ENCODE measurements around the gene BZW2.
A peak's percentile ranks its signal among the peaks of the same experiment; 100 is the strongest.

BZW2 gene

DNA sequence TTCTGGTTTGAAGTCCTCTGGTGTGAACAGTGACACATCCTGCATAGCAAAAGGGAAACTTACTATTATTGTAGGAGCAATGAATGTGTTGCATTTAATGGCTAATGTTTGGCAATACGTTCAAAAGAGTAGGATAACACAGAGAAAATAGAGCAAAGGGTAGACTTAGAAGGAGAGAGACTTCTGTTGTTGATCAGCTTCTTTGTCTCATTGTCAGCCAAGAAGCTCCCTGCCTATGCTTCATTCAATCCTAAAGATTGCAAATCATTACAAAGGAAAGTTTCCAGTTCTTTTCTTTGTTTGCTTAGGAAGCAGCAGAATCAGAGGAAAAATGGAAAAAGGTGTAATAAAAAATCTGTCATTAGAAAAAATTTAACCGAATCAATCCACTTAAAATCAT lies 99.7 kb downstream of the BZW2 start:
- no peak overlapping the region for H3K4me3 ChIP-seq (ENCODE audit: low read depth, low read length)
- no peak for DNase-seq (ENCODE audit: low read depth, low spot score)
- TF ChIP-seq, protein P1, sequence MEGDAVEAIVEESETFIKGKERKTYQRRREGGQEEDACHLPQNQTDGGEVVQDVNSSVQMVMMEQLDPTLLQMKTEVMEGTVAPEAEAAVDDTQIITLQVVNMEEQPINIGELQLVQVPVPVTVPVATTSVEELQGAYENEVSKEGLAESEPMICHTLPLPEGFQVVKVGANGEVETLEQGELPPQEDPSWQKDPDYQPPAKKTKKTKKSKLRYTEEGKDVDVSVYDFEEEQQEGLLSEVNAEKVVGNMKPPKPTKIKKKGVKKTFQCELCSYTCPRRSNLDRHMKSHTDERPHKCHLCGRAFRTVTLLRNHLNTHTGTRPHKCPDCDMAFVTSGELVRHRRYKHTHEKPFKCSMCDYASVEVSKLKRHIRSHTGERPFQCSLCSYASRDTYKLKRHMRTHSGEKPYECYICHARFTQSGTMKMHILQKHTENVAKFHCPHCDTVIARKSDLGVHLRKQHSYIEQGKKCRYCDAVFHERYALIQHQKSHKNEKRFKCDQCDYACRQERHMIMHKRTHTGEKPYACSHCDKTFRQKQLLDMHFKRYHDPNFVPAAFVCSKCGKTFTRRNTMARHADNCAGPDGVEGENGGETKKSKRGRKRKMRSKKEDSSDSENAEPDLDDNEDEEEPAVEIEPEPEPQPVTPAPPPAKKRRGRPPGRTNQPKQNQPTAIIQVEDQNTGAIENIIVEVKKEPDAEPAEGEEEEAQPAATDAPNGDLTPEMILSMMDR (IDR thresholded peaks at IDR 0.05; ENCODE audit: low read depth, low read length): no peak
- in situ Hi-C loops (cut with HindIII; ENCODE audit: low sequenced_read_pairs): no loop called here

DNA sequence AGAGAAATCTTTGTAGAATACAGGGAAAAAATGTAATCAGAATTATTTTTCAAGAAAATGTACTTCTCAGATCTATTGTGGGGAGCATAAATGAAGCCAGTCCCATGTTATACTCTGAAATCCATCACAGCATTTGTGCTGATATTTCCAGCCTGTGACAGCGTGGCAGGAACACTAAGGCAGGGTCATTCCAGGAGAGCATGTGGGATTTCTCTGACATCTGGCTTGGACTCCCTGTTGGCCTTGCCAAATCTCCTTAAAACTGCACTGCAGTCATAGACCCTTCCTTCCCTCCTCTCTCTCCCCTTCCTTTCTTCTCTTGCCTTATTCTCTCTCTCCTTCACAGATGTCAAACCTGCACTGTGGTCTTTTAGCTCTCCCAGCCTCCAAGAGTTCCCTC lies 101.1 kb downstream of the BZW2 start:
- TF ChIP-seq, protein P1 (IDR thresholded peaks at IDR 0.05; ENCODE audit: low read depth, low read length): no peak
- no peak for DNase-seq (ENCODE audit: low read depth, low spot score)
- H3K4me3 ChIP-seq (ENCODE audit: low read depth, low read length): no peak overlapping the region
- in situ Hi-C loops (cut with HindIII; ENCODE audit: low sequenced_read_pairs): no loop called here

DNA sequence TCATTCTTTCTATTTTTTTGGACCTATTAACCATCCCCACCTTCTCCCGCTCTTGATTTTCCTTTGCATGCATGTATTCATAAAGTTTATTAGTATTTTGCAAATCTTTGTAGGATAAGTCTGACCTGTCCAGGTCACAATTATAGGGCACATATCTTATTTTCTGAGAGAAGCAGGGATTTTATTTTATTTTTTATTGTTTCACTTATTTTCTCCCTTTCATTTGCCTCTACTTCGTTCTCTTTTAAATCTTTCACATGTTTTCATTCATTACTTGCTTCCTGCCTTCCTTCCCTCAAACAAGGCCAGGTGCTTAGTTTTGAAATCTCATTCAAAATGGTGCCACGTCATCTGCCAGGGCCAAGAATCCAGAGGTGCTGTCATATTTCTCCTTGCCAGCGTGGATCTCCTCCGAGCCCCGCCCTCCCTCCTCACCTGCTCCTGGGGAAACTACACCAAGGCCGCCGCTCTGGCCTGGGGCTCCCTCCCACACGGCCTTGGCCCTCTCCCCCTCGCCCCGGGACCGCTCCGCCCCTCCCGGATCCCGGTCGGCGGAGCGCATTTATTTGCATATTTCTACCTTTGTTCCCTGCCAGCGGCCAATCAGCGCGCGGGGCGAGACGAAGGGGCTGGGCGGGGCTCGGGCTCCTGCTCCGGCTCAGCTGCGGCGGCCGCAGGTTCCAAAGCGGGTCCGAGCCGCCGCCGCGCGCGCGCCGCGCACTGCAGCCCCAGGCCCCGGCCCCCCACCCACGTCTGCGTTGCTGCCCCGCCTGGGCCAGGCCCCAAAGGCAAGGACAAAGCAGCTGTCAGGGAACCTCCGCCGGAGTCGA lies 107.3 kb downstream of the BZW2 start, which contains the start of gene TSPAN13:
TSS of gene TSPAN13 (plus strand) at position 654 of the 830 bp plus-strand sequence. CDS start 213 bp downstream, outside the sequence.
- DNase-seq (ENCODE audit: low read depth, low spot score): peak; percentile 73
- in situ Hi-C loops (cut with HindIII; ENCODE audit: low sequenced_read_pairs): no loop called here
- H3K4me3 ChIP-seq (ENCODE audit: low read depth, low read length): peak within 1 kb of the TSS; percentile 78
- TF ChIP-seq, protein P1 (IDR thresholded peaks at IDR 0.05; ENCODE audit: low read depth, low read length): no peak

DNA sequence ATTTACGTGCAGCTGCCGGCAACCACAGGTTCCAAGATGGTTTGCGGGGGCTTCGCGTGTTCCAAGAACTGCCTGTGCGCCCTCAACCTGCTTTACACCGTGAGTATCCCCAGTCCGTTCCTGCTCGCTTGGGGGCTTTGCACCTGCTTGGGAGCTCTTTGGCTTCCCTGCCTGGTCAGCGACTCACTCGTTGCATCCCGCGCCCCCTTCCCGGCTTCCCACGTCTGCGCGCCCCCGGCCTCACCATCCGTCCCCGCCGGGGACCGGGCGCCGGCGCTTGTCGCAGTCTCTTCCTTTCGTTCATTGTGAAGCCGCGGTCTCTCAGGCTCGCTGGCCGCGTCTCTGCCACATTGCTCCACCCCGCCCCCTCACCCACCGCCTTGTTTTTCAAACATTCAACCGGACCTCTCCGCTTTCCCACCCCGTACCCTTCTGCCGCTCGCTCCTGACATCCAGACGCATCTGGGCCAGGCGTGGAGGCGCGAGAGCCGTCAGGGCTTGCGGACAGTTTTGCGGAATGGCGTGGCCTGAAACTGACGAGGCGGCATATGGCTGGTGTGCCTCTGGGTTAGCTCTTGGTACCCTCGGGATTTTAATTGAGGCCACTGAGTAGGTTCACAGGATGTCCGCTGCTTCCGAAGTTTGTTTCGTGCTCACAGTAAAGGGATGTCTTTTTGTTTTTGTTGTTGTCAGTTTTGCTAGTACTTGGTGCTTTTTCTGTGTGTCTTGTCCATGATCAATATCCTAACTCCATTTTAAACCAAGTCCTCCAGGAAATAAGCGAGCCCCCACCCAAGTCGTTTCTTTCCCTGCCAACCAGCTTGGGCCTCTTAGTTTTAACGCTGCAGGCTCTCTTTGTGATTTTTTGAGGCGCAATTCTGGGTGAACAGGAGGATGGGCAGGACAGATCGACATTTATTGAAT lies 108.2 kb downstream of the BZW2 start:
- TF ChIP-seq, protein P1 (IDR thresholded peaks at IDR 0.05; ENCODE audit: low read depth, low read length): no peak
- H3K4me3 ChIP-seq (ENCODE audit: low read depth, low read length): peak overlapping the region; percentile 78
- in situ Hi-C loops (cut with HindIII; ENCODE audit: low sequenced_read_pairs): no loop called here
- DNase-seq (ENCODE audit: low read depth, low spot score): peak; percentile 23

DNA sequence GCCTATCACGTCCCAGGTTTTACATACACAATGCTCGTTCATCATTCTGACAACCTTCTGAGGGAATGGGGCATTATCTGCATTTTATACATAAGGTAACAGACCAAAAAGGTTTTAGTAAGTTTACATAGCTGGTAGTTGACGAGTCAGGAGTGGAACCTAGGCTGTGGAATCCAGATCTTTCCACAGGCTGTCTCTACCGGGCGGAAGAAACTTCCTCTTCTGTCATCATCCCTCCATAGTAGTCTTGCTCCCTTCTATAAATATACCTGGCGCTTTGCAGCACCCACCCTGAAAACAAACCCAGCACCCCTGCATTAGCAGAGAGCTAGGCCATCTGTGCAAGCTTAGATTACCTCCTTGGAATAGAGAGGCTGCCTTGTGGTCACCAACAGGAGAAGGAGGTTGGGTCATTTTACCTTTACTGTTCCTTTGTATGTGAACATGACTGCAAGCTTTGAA lies 108.9 kb downstream of the BZW2 start:
- TF ChIP-seq, protein P1 (IDR thresholded peaks at IDR 0.05; ENCODE audit: low read depth, low read length): no peak
- in situ Hi-C loops (cut with HindIII; ENCODE audit: low sequenced_read_pairs): no loop called here
- no peak for DNase-seq (ENCODE audit: low read depth, low spot score)
- peak overlapping the region; percentile 78 for H3K4me3 ChIP-seq (ENCODE audit: low read depth, low read length)

DNA sequence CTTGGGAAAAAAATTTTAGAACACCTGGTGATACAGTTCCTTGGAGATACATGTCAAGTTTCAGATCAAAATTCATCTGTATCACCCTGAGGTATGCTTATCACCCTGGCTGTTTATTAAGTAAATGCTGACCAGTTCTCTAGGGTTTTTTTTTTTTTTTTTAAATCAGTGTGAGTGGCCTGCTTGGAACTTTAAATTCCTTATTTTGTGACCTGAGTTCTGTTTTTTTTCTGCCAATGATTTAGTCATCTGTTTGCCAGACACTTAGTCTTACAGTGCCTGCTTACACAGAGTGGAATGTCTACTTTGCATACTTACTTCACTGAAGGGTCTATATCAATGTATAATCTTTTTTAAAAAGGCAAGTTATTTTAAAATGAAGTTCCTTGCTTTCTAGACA lies 109.4 kb downstream of the BZW2 start:
- DNase-seq (ENCODE audit: low read depth, low spot score): peak; percentile 20
- no peak overlapping the region for H3K4me3 ChIP-seq (ENCODE audit: low read depth, low read length)
- in situ Hi-C loops (cut with HindIII; ENCODE audit: low sequenced_read_pairs): no loop called here
- TF ChIP-seq, protein P1 (IDR thresholded peaks at IDR 0.05; ENCODE audit: low read depth, low read length): no peak

All from astrocyte of the spinal cord (primary cell).